Measurements from ENCODE around the gene LGALS9. TPM values are rescaled to one million over a fixed set of nuclear protein-coding genes. Genes with fewer than 3 reads are reported as not detected.

Gene LGALS9
- total and polyA plus RNA-seq, 9 of the 15 experiments (the other 6 are each of a cell fraction or from before 2014, with no cell fraction given) = 0.45 to 6.9 (median 2.8) TPM

- Histone ChIP-seq H3K27ac (ENCODE audit: extremely low read depth, low read depth, low read length) (peak overlapping the region; percentile 28; the same call in 1 of the 3 replicates), H3K4me2 (ENCODE audit: insufficient read depth, low read length) (no peak overlapping the region), H3K4me1 (replicated peaks in 1 of 2; ENCODE audit: control insufficient read depth in 2 of 2, insufficient read depth in 2 of 2, low read length in 2 of 2) (peaks cover 34 to 35% of the 10 kb centered on the region in 2 experiments), H2AFZ (ENCODE audit: low read depth, low read length) (no peak overlapping the region), H3K9me1 (ENCODE audit: control insufficient read depth, insufficient read depth, low read length) (no peaks in the 10 kb centered on the region), H3K79me2 (ENCODE audit: control insufficient read depth, insufficient read depth, low read length) (no peaks in the 10 kb centered on the region), H3K9me3 (replicated peaks; ENCODE audit: control insufficient read depth, insufficient read depth, low read depth, low read length) (no peaks in the 10 kb centered on the region), H3K4me3 (no peak overlapping the region), H4K20me1 (replicated peaks; ENCODE audit: control insufficient read depth, insufficient read depth, low read length) (no peaks in the 10 kb centered on the region), H3K27me3 (ENCODE audit: control insufficient read depth in 2 of 2, insufficient read depth in 2 of 2, low read length in 2 of 2) (no peaks in the 10 kb centered on the region), H3K36me3 (ENCODE audit: control insufficient read depth, insufficient read depth, low read length) (peaks cover 8% of the 10 kb centered on the region; the same call in 2 of the 3 replicates), H3K9ac (ENCODE audit: insufficient read depth in 1 of 2, low read depth in 2 of 2, low read length in 2 of 2) (no peak overlapping the region)
- ChIA-PET CTCF (ENCODE audit: low intra/inter-chr PET ratio) (no interaction called here), POLR2A (no interaction called here)
- in situ Hi-C loops (cut with MboI) (no loop called here), intact Hi-C loops (cut with micrococcal nuclease) (no loop called here)
- no peak for TF ChIP-seq TEAD1 (CRISPR knock-in tag; IDR thresholded peaks at IDR 0.05)
- TF ChIP-seq NONO (IDR thresholded peaks at IDR 0.05; ENCODE audit: low read depth in 2 of 2, low read length in 1 of 2) = no peak
- no peak for TF ChIP-seq PBX2 (CRISPR knock-in tag; IDR thresholded peaks at IDR 0.05; ENCODE audit: low read depth)
- TF ChIP-seq PBX2 (tag; conservative IDR thresholded peaks at IDR 0.05; ENCODE audit: low read depth) = no peak
- TF ChIP-seq KLF16 (IDR thresholded peaks at IDR 0.05) = no peak
- TF ChIP-seq TRIM25 (IDR thresholded peaks at IDR 0.05; ENCODE audit: borderline replicate concordance) = no peak
- TF ChIP-seq SRF (CRISPR knock-in tag; IDR thresholded peaks at IDR 0.05) = no peak
- no TSS peak for BruUV-seq (replicated peaks)
- FAIRE-seq (no peak), ATAC-seq (peak; percentile 7; the same call in 2 of the 3 replicates), DNase-seq (ENCODE audit: extremely low read depth in 1 of 4, low spot score in 3 of 4) (no peak)
- 79% methylated on average over 6 of the region's 6 CpGs for WGBS (ENCODE audit: insufficient coverage, low coverage, missing lambda C conversion rate)
Measured at GRCh38 chr17:27631411-27631760, 398 bp downstream of the LGALS9 start.
